SK-N-SH (cell line): ENCODE results near the gene CACNA1A. TPM values are rescaled to one million over a fixed set of nuclear protein-coding genes. Genes with fewer than 3 reads are reported as not detected.

ENCODE experiments used
- CTCF ChIA-PET: fragments of 300-600, 350-600 bp; formaldehyde crosslinking; extraction: SDS; loops from one replicate; lab custom pipeline; 2021; lab: Yijun Ruan, JAX
- POLR2A ChIA-PET: fragments of 350-600 bp; sonication (Branson Sonifier 250); formaldehyde crosslinking; extraction: SDS; loops from one replicate; lab custom pipeline; 2020; ENCODE audit warnings: antibody characterized with exemption, inconsistent platforms; lab: Yijun Ruan, JAX
- DNase-seq: peaks from one replicate; pipeline ENCODE4 v3.0.0; 2012
- H2AFZ ChIP-seq: fragments of 200-600 bp; sonication (generic); 2 replicates; pipeline ENCODE4 v1.8.1; 2016; ENCODE audit warnings: antibody characterized with exemption, mild to moderate bottlenecking, low read depth
- H3F3A ChIP-seq: fragments of 200-600 bp; sonication (generic); replicated peaks from 2 replicates; pipeline ENCODE3; 2016; ENCODE audit warnings: antibody characterized with exemption, mild to moderate bottlenecking; ENCODE audit not compliant: insufficient read depth
- H3K27ac ChIP-seq, 2 experiments: fragments of 200-500 bp in 1 of 2; fragments of 200-600 bp in 1 of 2; sonication (Bioruptor generic) in 1 of 2; sonication (generic), shearing (Covaris generic) in 1 of 2; 2 replicates each; pipeline versions ENCODE4 v1.5.1 to v1.6.1; 2014 to 2016; ENCODE audit warnings: low read depth in 2 of 2, inconsistent platforms in 1 of 2, low read length in 1 of 2, mild to moderate bottlenecking in 1 of 2, mixed read lengths in 1 of 2
- H3K27me3 ChIP-seq: fragments of 200-600 bp; sonication (generic), shearing (Covaris generic); 2 replicates; pipeline ENCODE4 v1.6.1; 2016; ENCODE audit warnings: mixed run types; ENCODE audit not compliant: insufficient read depth
- H3K36me3 ChIP-seq, 2 experiments: fragments of 200-500 bp in 1 of 2; fragments of 200-600 bp in 1 of 2; sonication (Bioruptor generic) in 1 of 2; sonication (generic) in 1 of 2; replicated peaks in 1 of 2; 2 replicates each; pipeline versions ENCODE3 to v1.5.1; 2014 to 2016; ENCODE audit warnings: low read length in 1 of 2, mild to moderate bottlenecking in 1 of 2; ENCODE audit not compliant: insufficient read depth in 2 of 2, control insufficient read depth in 1 of 2
- H3K4me1 ChIP-seq, 2 experiments: fragments of 200-500 bp in 1 of 2; fragments of 200-600 bp in 1 of 2; sonication (Bioruptor generic) in 1 of 2; sonication (generic), shearing (Covaris generic) in 1 of 2; 2 replicates each; pipeline versions ENCODE4 v1.5.1 to v1.6.1; 2014 to 2016; ENCODE audit warnings: low read depth in 1 of 2, low read length in 1 of 2, mixed run types in 1 of 2; ENCODE audit not compliant: insufficient read depth in 2 of 2, control insufficient read depth in 1 of 2
- H3K4me2 ChIP-seq: fragments of 200-600 bp; sonication (generic), shearing (Covaris generic); 2 replicates; pipeline ENCODE4 v1.6.1; 2017; ENCODE audit warnings: mixed run types
- H3K4me3 ChIP-seq, 2 experiments: fragments of 200-500 bp in 1 of 2; fragments of 200-600 bp in 1 of 2; sonication (Bioruptor generic) in 1 of 2; sonication (generic), shearing (Covaris generic) in 1 of 2; 2 replicates each; pipeline versions ENCODE4 v1.5.1 to v1.8.1; 2014 to 2016; ENCODE audit warnings: low read depth in 2 of 2, inconsistent platforms in 1 of 2, low read length in 1 of 2, mild to moderate bottlenecking in 1 of 2, mixed read lengths in 1 of 2, moderate library complexity in 1 of 2
- H3K79me2 ChIP-seq: fragments of 200-600 bp; sonication (generic); 2 replicates; pipeline ENCODE4 v1.8.1; 2017; ENCODE audit warnings: mild to moderate bottlenecking; ENCODE audit not compliant: insufficient read depth
- H3K9ac ChIP-seq: fragments of 200-600 bp; sonication (generic); 2 replicates; pipeline ENCODE4 v1.6.1; 2017; ENCODE audit warnings: mixed run types
- H3K9me2 ChIP-seq: fragments of 200-600 bp; sonication (generic); 2 replicates; pipeline ENCODE4 v1.6.1; 2017; ENCODE audit warnings: mixed run types
- H3K9me3 ChIP-seq: fragments of 200-600 bp; sonication (generic); 2 replicates; pipeline ENCODE4 v1.6.1; 2017; ENCODE audit warnings: mixed run types, mild to moderate bottlenecking, moderate library complexity
- H4K20me1 ChIP-seq: fragments of 200-600 bp; sonication (generic); 2 replicates; pipeline ENCODE4 v1.6.1; 2017; ENCODE audit warnings: mild to moderate bottlenecking, mixed run types; ENCODE audit not compliant: insufficient read depth
- CHD2 ChIP-seq: fragments of 150-350 bp; IDR thresholded peaks from 2 replicates; pipeline ENCODE4 v1.6.1; 2018; ENCODE audit warnings: low read length; ENCODE audit not compliant: partially characterized antibody
- MXI1 ChIP-seq: IDR thresholded peaks from 2 replicates; pipeline ENCODE4 v1.6.1; 2012; ENCODE audit warnings: mild to moderate bottlenecking, low read depth, low read length, improper control_type of control experiment
- NRF1 ChIP-seq: IDR thresholded peaks from 2 replicates; pipeline ENCODE4 v1.6.1; 2012; ENCODE audit warnings: low read depth, mild to moderate bottlenecking, low read length
- POLR2AphosphoS5 ChIP-seq: IDR thresholded peaks from 2 replicates; pipeline ENCODE4 v1.6.1; 2012; ENCODE audit warnings: low read depth, low read length
- RCOR1 ChIP-seq: fragments of 150-350 bp; IDR thresholded peaks from 2 replicates; pipeline ENCODE4 v1.6.1; 2017; ENCODE audit warnings: antibody characterized with exemption, low read length
- SIN3A ChIP-seq: IDR thresholded peaks from 2 replicates; pipeline ENCODE4 v1.6.1; 2012; ENCODE audit warnings: low read depth, mild to moderate bottlenecking, low read length, moderate library complexity, borderline replicate concordance
- TAF1 ChIP-seq: IDR thresholded peaks from 2 replicates; pipeline ENCODE4 v1.6.1; 2012; ENCODE audit warnings: low read depth, mild to moderate bottlenecking, low read length, moderate library complexity, borderline replicate concordance
- TCF12 ChIP-seq: IDR thresholded peaks from 2 replicates; pipeline ENCODE4 v1.4.0; 2012
- TEAD4 ChIP-seq: IDR thresholded peaks from 2 replicates; pipeline ENCODE4 v1.4.0; 2012; ENCODE audit warnings: mild to moderate bottlenecking, borderline replicate concordance; ENCODE audit not compliant: insufficient read depth
- YY1 ChIP-seq: IDR thresholded peaks from 2 replicates; pipeline ENCODE4 v1.4.0; 2012; ENCODE audit warnings: low read depth, mild to moderate bottlenecking
- WGBS: methylation state at CpG from one replicate; pipeline ENCODE4 v1.1.6; 2017; ENCODE audit warnings: low lambda C conversion rate; 5-methylcytosine and 5-hydroxymethylcytosine counted together
- polyA plus RNA-seq, 3 experiments: library from polyadenylated mRNA; depleted of rRNA; stranded (reverse); fragments of >200 nt; gene quantifications; 2 replicates each; pipeline ENCODE4 v1.2.3, GENCODE V29; 2012
- TF ChIP-seq, protein P1 (sequence below): IDR thresholded peaks from 2 replicates; pipeline ENCODE4 v1.6.1; 2012; ENCODE audit warnings: mild to moderate bottlenecking, low read depth, low read length, moderate library complexity
- TF ChIP-seq, protein P2 (sequence below): IDR thresholded peaks from 2 replicates; pipeline ENCODE4 v1.4.0; 2012; ENCODE audit warnings: low read depth
- TF ChIP-seq, protein P3 (sequence below): fragments of 200-600 bp; sonication (generic); IDR thresholded peaks from 2 replicates; pipeline ENCODE4 v1.6.1; 2017; ENCODE audit warnings: antibody characterized with exemption, mild to moderate bottlenecking, moderate library complexity
- TF ChIP-seq, protein P4 (sequence below): fragments of 150-350 bp; IDR thresholded peaks from 2 replicates; pipeline ENCODE4 v1.6.1; 2017; ENCODE audit warnings: antibody characterized with exemption, low read length, low read depth, borderline replicate concordance
- TF ChIP-seq, protein P5 (sequence below): IDR thresholded peaks from 2 replicates; pipeline ENCODE4 v1.4.0; 2012; ENCODE audit warnings: low read depth, borderline replicate concordance

The CACNA1A gene
- polyA plus RNA-seq, 1 of the 3 experiments (the other 2 are of a cell fraction): 1.3 TPM

DNA sequence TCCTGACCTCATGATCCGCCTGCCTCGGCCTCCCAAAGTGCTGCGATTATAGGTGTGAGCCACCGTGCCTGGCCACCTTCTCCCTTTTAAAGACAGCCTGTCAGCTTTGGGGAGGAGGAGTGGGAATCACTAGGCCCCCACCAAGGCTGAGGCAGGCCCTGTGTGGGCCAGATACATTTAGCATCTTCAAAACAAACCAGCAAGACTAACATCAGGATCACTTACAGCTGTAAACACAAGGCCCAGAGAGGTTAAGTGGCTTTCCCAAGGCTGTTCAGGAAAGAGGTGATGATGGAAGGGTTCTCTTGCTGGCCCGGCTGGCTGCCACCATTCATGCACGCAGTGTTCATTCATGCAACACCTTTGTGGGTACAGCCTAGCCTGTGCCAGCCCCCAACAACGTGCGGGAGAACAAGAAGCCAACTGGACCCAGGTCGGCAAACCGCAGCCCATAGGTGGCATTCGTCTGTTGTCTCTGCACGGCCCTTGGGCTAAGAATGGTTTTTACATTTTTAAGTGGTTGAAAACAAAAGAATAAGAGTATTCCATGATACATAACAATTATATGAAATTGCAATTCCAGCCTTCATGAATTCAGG lies 333.0 kb downstream of the CACNA1A start:
- POLR2A ChIA-PET: interaction anchor here (0.6 kb wide), 1 partner anchor 13 kb away, joined by 3 read pairs; no protein-coding TSS in a partner anchor
- 94% methylated on average over 8 of the region's 12 CpGs for WGBS
- H3K4me2 ChIP-seq: peak overlapping the region; percentile 49

DNA sequence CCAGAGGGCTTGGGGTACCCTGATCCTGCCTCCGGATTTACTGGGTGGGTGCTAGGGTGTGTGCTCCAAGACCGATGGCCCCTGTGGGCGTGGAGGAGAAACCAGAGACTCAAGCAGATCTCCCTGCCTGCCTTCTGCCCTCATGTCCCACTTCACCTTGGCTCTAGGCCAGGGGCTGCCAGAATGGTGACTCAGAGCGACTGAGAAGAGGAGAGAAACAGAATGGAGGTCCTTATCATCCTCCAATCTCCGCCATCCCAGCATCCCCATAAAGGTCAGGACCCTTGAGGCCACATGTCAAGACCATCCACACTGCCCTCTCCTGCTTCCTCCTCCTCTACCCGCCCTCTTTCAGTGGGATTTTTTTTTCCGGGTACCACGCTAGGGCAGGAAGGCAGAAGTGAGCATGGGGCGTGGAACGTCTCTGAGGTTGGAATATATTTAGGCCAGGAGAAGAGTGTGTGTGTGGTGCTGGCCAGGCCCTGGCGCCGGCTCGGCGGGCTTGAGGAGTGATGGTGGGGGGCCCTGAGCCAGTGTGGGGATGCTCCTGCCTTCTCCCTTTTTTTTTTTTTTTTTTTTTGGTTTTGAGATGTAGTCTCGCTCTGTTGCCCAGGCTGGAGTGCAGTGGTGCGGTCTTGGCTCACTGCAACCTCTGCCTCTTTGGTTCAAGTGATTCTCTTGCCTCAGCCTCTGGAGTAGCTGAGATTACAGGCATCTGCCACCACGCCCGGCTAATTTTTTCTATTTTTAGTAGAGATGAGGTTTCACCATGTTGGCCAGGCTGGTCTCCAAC lies 333.7 kb downstream of the CACNA1A start:
- Histone ChIP-seq H3K9me2 (no peaks in the 10 kb centered on the region), H3K4me1 (peaks cover 8 to 31% of the 10 kb centered on the region in 2 experiments; a peak in 3 of 4 replicates), H3K36me3 (no peaks in the 10 kb centered on the region), H3K9ac (peak overlapping the region; percentile 36; the same call in 1 of the 2 replicates), H3K4me2 (peak overlapping the region; percentile 49), H3K9me3 (no peaks in the 10 kb centered on the region), H3K79me2 (peaks cover 21% of the 10 kb centered on the region), H2AFZ (peak overlapping the region; percentile 61), H3K27ac (peak overlapping the region; percentile 71 to 100), H3F3A (peaks cover 26% of the 10 kb centered on the region), H3K27me3 (no peaks in the 10 kb centered on the region), H4K20me1 (no peaks in the 10 kb centered on the region), H3K4me3 (no peak overlapping the region)
- CTCF ChIA-PET: interaction anchor here (2.3 kb wide), 1 partner anchor 22 kb away, joined by 6 read pairs; no protein-coding TSS in a partner anchor
- WGBS: 35% methylated on average over 15 of the region's 18 CpGs
- peak; percentile 74 for DNase-seq
- POLR2A ChIA-PET: interaction anchor here (0.6 kb wide), 1 partner anchor 14 kb away, joined by 3 read pairs; no protein-coding TSS in a partner anchor
- TF ChIP-seq, protein P1, sequence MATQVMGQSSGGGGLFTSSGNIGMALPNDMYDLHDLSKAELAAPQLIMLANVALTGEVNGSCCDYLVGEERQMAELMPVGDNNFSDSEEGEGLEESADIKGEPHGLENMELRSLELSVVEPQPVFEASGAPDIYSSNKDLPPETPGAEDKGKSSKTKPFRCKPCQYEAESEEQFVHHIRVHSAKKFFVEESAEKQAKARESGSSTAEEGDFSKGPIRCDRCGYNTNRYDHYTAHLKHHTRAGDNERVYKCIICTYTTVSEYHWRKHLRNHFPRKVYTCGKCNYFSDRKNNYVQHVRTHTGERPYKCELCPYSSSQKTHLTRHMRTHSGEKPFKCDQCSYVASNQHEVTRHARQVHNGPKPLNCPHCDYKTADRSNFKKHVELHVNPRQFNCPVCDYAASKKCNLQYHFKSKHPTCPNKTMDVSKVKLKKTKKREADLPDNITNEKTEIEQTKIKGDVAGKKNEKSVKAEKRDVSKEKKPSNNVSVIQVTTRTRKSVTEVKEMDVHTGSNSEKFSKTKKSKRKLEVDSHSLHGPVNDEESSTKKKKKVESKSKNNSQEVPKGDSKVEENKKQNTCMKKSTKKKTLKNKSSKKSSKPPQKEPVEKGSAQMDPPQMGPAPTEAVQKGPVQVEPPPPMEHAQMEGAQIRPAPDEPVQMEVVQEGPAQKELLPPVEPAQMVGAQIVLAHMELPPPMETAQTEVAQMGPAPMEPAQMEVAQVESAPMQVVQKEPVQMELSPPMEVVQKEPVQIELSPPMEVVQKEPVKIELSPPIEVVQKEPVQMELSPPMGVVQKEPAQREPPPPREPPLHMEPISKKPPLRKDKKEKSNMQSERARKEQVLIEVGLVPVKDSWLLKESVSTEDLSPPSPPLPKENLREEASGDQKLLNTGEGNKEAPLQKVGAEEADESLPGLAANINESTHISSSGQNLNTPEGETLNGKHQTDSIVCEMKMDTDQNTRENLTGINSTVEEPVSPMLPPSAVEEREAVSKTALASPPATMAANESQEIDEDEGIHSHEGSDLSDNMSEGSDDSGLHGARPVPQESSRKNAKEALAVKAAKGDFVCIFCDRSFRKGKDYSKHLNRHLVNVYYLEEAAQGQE: no peak
- TF ChIP-seq, protein P2, sequence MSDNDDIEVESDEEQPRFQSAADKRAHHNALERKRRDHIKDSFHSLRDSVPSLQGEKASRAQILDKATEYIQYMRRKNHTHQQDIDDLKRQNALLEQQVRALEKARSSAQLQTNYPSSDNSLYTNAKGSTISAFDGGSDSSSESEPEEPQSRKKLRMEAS: peak; percentile 84
- TF ChIP-seq, protein P3, sequence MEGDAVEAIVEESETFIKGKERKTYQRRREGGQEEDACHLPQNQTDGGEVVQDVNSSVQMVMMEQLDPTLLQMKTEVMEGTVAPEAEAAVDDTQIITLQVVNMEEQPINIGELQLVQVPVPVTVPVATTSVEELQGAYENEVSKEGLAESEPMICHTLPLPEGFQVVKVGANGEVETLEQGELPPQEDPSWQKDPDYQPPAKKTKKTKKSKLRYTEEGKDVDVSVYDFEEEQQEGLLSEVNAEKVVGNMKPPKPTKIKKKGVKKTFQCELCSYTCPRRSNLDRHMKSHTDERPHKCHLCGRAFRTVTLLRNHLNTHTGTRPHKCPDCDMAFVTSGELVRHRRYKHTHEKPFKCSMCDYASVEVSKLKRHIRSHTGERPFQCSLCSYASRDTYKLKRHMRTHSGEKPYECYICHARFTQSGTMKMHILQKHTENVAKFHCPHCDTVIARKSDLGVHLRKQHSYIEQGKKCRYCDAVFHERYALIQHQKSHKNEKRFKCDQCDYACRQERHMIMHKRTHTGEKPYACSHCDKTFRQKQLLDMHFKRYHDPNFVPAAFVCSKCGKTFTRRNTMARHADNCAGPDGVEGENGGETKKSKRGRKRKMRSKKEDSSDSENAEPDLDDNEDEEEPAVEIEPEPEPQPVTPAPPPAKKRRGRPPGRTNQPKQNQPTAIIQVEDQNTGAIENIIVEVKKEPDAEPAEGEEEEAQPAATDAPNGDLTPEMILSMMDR: no peak
- TF ChIP-seq YY1: peak; percentile 71
- TF ChIP-seq TAF1: no peak
- no peak for TF ChIP-seq RCOR1
- TF ChIP-seq, protein P4, sequence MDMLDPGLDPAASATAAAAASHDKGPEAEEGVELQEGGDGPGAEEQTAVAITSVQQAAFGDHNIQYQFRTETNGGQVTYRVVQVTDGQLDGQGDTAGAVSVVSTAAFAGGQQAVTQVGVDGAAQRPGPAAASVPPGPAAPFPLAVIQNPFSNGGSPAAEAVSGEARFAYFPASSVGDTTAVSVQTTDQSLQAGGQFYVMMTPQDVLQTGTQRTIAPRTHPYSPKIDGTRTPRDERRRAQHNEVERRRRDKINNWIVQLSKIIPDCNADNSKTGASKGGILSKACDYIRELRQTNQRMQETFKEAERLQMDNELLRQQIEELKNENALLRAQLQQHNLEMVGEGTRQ: no peak
- TF ChIP-seq POLR2AphosphoS5: peak; percentile 68; the same call in 1 of the 2 replicates
- TF ChIP-seq MXI1: no peak

More for the DNA sequence above, 333.0 kb downstream of the CACNA1A start:
- Histone ChIP-seq H2AFZ (peak overlapping the region; percentile 61), H3F3A (peaks cover 20% of the 10 kb centered on the region), H3K36me3 (no peaks in the 10 kb centered on the region), H4K20me1 (no peaks in the 10 kb centered on the region), H3K9me3 (no peaks in the 10 kb centered on the region), H3K27ac (peak overlapping the region; percentile 8 to 100; a peak in 3 of 4 replicates), H3K79me2 (peaks cover 19% of the 10 kb centered on the region), H3K4me1 (peaks cover 8 to 28% of the 10 kb centered on the region in 2 experiments; a peak in 3 of 4 replicates), H3K4me3 (no peak overlapping the region), H3K27me3 (no peaks in the 10 kb centered on the region), H3K9ac (peak overlapping the region; percentile 36; the same call in 1 of the 2 replicates), H3K9me2 (no peaks in the 10 kb centered on the region)
- DNase-seq: no peak
- CTCF ChIA-PET: interaction anchor here (0.7 to 2.3 kb wide), 2 partner anchors 20 to 21 kb away, joined by 3 to 6 read pairs; no protein-coding TSS in a partner anchor
- TF ChIP-seq YY1: no peak
- no peak for TF ChIP-seq SIN3A
- TF ChIP-seq CHD2: no peak
- no peak for TF ChIP-seq RCOR1
- no peak for TF ChIP-seq NRF1
- TF ChIP-seq TEAD4: no peak
- no peak for TF ChIP-seq POLR2AphosphoS5
- TF ChIP-seq, protein P5, sequence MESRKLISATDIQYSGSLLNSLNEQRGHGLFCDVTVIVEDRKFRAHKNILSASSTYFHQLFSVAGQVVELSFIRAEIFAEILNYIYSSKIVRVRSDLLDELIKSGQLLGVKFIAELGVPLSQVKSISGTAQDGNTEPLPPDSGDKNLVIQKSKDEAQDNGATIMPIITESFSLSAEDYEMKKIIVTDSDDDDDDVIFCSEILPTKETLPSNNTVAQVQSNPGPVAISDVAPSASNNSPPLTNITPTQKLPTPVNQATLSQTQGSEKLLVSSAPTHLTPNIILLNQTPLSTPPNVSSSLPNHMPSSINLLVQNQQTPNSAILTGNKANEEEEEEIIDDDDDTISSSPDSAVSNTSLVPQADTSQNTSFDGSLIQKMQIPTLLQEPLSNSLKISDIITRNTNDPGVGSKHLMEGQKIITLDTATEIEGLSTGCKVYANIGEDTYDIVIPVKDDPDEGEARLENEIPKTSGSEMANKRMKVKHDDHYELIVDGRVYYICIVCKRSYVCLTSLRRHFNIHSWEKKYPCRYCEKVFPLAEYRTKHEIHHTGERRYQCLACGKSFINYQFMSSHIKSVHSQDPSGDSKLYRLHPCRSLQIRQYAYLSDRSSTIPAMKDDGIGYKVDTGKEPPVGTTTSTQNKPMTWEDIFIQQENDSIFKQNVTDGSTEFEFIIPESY: no peak
- no peak for TF ChIP-seq TCF12
- no peak for TF ChIP-seq TAF1
